Measurements from ENCODE around the gene EGFL6.

EGFL6 gene, protein sequence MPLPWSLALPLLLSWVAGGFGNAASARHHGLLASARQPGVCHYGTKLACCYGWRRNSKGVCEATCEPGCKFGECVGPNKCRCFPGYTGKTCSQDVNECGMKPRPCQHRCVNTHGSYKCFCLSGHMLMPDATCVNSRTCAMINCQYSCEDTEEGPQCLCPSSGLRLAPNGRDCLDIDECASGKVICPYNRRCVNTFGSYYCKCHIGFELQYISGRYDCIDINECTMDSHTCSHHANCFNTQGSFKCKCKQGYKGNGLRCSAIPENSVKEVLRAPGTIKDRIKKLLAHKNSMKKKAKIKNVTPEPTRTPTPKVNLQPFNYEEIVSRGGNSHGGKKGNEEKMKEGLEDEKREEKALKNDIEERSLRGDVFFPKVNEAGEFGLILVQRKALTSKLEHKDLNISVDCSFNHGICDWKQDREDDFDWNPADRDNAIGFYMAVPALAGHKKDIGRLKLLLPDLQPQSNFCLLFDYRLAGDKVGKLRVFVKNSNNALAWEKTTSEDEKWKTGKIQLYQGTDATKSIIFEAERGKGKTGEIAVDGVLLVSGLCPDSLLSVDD

DNA sequence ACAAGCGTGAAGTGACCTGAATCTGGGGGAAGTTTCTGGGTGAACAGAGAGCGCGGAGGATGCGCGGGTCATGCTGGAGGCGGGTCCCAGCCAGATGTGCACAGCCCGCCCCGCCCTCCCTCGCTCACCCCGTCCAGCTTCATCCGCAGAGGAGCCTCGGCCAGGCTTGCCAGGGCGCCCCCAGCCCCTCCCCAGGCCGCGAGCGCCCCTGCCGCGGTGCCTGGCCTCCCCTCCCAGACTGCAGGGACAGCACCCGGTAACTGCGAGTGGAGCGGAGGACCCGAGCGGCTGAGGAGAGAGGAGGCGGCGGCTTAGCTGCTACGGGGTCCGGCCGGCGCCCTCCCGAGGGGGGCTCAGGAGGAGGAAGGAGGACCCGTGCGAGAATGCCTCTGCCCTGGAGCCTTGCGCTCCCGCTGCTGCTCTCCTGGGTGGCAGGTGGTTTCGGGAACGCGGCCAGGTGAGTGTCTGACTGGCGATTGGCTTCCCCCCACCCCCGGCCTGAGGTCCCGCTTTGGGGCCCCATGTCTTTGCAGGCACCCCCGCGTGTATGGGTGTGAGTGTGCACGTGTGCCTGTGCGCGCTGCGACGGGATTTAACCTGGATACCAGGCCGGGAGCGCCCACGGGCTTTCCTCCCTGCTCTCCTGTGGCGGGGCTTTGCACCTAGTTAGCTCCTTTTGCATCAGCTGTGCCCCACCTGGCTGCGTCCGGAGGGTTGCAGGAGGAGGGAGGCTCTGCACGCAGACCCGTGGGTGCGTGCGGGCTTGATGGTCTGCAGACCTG lies at the start of gene EGFL6:
TSS of gene EGFL6 (plus strand) at position 123 of the 782 bp plus-strand sequence. CDS start at position 384, 261 bp downstream.
- DNase-seq: no peak

DNA sequence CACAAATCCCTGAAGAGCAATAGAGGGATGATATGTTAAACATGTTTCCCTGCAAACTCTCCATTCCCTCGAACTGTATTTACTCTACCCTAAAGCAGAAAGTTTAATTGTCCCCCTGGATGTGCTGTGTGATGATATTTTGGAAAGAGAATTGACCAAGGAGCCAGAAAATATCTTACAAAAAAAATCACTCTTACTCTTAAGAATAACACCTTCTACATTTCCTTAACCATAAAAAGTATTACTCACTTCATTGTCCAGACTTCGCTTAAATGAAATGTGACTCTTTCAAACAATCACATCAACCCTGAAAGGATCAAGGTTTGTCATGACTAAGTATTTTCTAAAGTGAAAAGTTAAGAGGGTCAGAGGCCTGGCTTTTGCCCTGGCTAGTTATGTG lies 49.0 kb upstream of the EGFL6 start:
- DNase-seq: no peak

DNA sequence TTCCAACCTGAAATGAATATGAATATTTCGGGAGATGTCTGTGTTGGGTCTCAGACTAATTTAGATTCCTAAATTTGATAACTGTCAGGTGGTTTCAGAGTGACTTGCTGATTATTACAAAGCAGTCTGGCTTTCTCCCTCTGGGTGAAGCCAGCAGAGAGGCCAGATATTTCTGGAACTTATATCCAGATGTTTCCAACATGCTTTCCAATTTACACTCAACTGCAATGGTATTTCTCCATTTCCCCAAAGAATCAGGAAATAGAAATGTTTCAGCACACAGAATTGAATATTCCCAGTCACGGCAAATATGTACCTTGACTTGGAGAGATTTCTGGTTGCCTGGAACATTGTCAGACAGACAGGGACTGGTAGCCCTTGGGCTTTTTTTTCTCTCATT lies 48.5 kb upstream of the EGFL6 start:
- no peak for DNase-seq

DNA sequence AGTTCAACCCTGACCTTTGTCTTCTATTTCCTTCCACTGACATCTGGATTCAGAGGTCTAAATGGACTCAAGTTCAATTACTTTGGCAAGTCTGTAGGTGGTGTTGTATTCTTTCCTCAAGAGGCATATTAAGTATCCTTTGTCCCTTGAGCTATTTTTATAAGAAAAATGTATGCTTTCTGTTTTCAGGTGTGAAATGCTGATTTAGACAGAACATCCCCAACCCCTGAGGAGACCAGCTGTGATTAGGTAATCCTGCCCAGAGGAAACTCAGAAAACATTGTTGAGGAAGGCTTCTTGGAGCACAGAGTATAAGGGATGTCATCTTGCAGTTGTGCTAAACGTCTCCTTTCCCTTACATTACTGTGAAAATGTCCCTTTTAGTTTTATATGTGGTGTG lies 46.6 kb upstream of the EGFL6 start:
- DNase-seq: no peak

- DNase-seq: no peak
Measured at GRCh38 chrX:13533726-13534125, 35.7 kb upstream of the EGFL6 start.

DNA sequence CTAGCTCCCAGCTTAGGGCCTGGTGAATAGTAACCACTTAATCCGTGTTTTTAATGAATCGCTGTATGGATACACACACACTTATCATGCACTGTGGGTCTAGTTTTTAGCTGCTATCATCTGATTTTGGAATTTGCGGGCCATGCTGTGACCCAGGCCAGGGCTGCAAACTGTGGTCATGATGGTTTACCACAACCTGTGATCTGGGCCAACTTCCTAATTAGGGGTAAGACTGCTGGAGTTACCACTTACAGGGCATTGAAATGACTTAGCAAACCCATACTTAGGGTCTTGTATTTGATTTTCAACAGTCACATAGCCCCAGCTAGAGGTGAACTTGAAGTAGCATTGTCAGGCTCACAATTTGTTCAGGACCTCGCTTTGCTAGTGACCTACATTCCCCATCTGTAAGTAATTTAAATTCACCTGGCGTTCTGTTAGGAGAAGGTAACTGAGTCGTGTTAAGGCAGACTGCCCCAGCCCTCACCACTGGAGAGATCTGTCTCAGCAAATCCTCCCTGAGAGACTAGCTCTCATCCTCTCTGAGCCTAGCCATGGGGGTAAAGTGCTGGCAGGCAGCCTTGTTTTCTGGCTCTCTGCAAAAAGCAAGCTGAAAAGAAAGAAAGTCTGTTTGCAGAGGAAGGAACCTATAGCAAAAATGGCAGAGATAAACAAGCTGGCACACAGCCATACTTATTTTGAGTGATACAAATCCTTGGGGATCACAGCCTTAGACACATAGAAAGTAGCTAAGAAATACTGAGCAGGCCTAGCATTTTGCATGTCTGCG lies 33.8 kb upstream of the EGFL6 start:
- DNase-seq: no peak

- DNase-seq: no peak
Measured at GRCh38 chrX:13536551-13536950, 32.9 kb upstream of the EGFL6 start.

DNA sequence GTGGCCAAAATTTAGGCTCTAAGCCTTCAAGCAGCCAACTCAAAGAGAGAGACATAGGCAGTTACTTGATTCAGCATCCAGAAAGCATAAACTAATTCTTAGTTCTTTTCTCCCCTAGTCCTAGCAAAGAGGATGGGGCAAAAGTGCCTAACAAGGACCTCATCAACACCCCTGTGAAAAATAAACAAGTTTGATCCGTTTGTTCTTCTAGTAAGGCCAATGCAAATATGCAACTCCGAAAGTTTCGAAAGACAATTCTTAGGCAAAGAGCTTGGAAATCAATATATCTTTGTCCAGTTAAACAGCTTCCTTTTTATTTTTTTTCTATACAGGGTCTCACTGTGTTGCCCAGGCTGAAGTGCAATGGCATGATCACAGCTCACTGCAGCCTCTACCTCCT lies 31.0 kb upstream of the EGFL6 start:
- no peak for DNase-seq

DNA sequence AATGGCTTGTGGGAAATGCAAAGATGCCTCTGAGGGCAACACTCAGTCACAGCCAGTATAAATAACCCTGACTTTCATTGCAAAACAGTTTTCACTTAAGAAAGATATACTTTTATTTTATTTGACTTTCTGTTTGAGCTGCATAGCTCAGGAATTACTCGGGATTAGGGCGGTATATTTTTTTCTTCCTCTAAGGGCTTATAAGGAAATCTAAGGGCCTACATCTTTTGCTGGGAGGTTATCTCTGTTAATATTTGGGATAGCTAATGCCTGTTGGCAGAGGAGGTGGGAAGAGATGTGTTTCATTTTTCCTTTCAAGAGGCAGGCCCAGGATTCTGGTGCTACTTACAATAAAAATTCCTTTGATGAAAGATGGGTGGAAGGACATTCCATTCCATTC lies 28.8 kb upstream of the EGFL6 start:
- no peak for DNase-seq

DNA sequence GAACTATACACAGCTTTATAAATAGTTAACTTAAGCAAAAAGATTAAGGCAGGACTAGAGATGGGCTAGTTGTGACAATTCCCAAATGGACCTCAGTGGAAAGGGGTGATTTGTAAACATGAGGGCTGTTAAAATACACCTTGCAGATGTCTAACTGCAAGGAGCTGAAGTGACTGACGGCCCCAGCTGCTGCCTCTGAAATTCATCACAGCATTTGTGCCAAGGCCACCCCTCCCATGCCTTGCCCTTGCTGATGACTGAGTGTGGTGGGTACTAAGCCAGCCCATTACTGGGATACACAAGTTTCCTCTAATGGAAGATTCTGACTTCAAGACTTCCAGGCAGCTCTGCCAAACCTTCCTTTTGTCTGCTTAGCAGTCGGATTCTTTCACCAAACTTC lies 23.7 kb upstream of the EGFL6 start:
- no peak for DNase-seq

DNA sequence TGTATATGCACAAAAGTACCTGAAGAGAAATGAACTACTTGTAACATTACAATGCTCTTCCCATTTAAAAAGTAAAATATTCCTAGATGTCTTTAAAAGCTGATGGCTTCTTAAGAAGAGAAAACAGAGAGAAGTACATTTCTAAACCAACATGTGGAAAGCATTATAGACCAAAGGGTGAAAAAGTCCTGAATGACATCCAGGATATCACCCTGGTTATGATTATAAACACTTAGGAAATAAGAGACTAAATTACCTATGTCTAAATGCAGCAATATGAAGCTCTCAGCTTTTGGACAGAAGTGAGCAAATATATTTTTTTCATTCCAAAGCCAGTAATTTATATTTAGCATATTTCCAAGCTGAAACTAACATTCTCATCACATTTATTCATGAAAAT lies 21.7 kb upstream of the EGFL6 start:
- DNase-seq: no peak

GRCh38 chrX:13550346-13550745 lies 19.1 kb upstream of the EGFL6 start:
- no peak for DNase-seq

DNA sequence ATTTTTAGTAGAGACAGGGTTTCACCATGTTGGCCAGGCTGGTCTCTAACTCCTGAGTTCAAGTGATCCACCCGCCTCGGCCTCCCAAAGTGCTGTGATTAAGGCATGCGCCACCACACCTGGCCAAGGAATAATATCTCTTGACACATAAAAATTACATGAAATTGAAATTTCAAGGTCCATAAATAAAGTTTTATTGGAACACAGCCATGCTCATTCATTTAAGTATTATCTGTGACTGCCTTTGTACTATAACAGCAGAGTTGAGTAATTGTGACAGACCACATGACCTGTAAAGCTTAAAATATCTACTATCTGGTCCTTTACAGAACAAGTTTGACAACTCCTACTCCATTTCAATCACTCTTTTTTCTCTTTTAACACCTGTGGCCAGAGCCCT lies 17.8 kb upstream of the EGFL6 start:
- DNase-seq: no peak

GRCh38 chrX:13552892-13553291 lies 16.5 kb upstream of the EGFL6 start:
- DNase-seq: no peak

GRCh38 chrX:13565511-13565910 lies 3.9 kb upstream of the EGFL6 start:
- DNase-seq: no peak

DNA sequence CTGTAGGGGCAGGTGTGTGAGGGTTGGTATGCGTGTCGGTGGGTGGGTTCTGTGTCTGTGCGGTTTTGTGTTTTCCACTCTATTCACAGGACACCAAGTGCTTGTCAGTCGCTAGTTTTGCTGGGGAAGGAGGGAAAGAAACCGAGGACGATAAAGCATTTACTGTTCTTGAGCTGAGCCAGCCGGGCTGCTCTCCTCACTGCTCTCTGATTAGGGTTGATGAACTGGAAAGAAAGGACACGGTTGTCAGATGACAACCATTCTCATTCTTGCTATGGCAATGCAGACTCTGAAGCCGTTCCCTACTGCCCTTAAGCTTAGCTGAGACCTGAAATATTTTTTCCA lies 832 bp downstream of the EGFL6 start:
- no peak for DNase-seq

GRCh38 chrX:13571136-13571535 lies 1.7 kb downstream of the EGFL6 start:
- DNase-seq: no peak

DNA sequence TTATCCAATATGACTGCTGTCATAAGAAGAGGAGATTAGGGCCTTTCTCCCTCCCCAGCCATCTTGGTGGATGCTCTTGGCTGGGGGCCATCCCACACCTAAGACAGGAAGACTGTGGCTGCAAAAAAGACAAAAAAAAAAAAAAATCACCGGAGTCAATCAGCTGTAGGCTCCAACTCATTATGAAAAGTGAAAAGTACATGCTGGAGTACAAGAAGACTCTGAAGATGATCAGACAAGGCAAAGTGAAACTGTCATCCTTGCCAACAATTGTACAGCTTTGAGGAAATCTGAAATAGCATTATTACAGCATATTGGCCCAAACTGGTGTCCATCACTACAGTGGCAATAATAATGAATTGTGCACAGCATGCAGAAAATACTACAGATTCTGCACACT lies 5.2 kb downstream of the EGFL6 start:
- DNase-seq: no peak

DNA sequence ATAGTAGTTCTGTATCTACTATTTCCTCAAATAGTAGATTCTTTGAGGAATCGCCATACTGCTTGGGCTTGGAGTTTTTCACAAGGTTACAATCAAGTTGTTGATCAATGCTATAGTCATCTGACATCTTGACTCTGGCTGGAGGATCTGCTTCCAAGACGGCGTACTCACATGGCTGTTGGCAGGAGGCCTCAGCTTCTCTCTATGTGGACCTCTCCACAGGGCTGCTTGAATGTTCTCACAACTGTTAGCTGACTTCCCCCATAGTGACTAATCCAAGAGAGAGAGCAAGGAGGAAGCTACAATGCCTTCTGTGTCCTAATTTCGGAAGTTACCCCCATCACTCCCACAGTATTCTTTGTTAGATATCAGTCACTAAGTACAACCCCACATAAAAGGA lies 10.3 kb downstream of the EGFL6 start:
- no peak for DNase-seq

GRCh38 chrX:13581554-13581953 lies 12.2 kb downstream of the EGFL6 start:
- no peak for DNase-seq

DNA sequence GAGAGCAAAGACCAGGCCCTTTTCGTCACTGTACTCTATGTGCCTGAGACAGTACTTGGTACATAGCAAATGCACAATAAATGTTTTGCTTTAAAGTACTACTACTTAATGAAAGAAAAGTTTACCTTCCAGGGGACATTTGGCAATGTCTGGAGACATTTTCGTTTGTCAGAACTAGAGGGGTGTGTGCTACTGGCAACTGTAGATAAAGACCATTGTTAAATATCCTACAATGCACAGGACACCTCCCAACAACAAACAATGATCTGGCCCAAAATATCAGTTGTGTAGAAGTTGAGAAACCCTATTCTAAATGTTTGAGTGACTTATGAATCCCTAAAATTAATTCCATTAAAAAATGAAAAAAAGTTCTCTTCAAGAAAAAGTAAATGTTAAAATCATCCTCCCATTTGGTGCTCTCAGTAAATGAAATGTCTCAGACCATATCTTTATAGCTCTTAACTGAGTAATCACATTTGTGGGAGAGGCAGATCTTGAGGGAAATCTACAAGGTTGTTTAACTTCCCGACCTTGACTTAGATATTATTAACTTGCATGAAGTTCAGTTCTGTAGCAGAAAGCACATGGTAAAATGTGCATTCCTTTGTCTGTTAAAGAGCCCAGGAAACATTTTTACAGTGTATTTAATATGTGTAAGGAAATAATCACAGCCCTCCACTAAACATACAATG lies 18.5 kb downstream of the EGFL6 start:
- no peak for DNase-seq

GRCh38 chrX:13590207-13590606 lies 20.8 kb downstream of the EGFL6 start:
- DNase-seq: no peak

DNA sequence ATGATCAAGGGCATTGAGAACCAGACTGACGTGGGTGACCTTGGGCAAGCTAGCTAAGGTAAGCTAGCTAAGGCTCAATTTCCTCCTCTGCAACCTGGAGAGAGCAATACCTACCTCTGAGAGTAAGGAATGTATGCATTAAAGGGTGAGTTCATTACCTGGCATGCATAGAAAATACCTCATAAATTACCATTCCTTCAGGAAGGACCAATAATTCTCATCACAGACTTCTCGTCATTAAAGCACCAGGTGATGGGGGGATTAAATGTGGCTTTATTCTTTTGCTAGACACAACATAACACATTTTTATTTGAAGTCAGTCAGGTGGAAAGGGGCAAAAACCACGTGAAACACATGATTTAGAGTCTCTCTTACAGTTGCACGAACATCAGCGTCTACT lies 21.5 kb downstream of the EGFL6 start:
- DNase-seq: no peak

Measured in activated CD4-positive, alpha-beta T cell treated with anti-CD3 and anti-CD28 coated beads for 1 hour (primary cell).